WI38 (cell line): ENCODE measurements around the gene EPG5.

Experiments
- H3K4me3 ChIP-seq: 2 replicates; pipeline ENCODE4 v1.5.1; 2011; ENCODE audit warnings: low read depth, mild to moderate bottlenecking, control low read depth, low read length
- TF ChIP-seq, protein P1 (sequence below): IDR thresholded peaks from 2 replicates; pipeline ENCODE4 v1.5.1; 2012; ENCODE audit warnings: low read depth, mild to moderate bottlenecking, control low read depth, low read length

EPG5 gene

GRCh38 chr18:45895339-45895738, 71.8 kb downstream of the EPG5 start:
- TF ChIP-seq, protein P1, sequence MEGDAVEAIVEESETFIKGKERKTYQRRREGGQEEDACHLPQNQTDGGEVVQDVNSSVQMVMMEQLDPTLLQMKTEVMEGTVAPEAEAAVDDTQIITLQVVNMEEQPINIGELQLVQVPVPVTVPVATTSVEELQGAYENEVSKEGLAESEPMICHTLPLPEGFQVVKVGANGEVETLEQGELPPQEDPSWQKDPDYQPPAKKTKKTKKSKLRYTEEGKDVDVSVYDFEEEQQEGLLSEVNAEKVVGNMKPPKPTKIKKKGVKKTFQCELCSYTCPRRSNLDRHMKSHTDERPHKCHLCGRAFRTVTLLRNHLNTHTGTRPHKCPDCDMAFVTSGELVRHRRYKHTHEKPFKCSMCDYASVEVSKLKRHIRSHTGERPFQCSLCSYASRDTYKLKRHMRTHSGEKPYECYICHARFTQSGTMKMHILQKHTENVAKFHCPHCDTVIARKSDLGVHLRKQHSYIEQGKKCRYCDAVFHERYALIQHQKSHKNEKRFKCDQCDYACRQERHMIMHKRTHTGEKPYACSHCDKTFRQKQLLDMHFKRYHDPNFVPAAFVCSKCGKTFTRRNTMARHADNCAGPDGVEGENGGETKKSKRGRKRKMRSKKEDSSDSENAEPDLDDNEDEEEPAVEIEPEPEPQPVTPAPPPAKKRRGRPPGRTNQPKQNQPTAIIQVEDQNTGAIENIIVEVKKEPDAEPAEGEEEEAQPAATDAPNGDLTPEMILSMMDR: no peak
- H3K4me3 ChIP-seq: no peak overlapping the region

GRCh38 chr18:45894818-45895217, 72.3 kb downstream of the EPG5 start:
- no peak overlapping the region for H3K4me3 ChIP-seq
- TF ChIP-seq, protein P1: no peak

DNA sequence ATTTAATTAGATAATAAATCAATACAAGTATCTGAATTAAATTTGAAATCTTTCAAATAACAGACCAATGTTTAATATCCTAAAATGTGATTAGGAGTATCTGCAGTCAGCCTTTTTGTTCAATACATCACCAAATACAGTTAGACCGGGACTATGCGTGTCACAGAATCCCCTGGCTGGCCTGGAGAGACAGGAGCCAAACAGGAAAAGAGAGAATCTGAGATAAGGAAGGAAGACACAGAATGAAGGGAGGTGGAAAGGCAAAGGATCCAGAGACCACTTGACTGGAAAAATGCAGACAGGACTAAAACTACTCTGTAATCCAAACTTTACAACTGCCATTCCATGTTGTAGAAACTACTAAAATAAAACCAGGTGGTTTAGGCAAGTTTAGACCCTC, 75.3 kb downstream of the EPG5 start:
- no peak overlapping the region for H3K4me3 ChIP-seq
- TF ChIP-seq, protein P1: no peak

DNA sequence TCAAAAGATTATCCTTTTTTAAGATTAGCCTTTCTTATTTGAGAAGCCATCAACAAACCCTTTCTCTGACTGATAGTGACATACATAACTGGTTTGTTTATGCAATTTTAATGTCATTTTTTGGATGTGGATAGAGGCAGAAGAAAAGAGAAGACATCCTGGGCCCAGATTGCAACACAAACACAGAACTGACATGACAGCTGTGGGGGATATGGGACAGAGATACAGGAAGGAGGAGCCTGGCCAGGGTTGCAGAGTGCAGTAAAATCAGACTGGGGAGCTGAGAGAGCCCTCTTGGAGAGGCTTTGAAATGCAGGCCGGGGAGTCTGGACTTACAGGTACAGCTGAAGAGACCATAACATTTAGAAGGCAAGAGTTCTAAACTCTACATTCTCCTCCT, 76.5 kb downstream of the EPG5 start:
- H3K4me3 ChIP-seq: no peak overlapping the region
- TF ChIP-seq, protein P1: no peak

DNA sequence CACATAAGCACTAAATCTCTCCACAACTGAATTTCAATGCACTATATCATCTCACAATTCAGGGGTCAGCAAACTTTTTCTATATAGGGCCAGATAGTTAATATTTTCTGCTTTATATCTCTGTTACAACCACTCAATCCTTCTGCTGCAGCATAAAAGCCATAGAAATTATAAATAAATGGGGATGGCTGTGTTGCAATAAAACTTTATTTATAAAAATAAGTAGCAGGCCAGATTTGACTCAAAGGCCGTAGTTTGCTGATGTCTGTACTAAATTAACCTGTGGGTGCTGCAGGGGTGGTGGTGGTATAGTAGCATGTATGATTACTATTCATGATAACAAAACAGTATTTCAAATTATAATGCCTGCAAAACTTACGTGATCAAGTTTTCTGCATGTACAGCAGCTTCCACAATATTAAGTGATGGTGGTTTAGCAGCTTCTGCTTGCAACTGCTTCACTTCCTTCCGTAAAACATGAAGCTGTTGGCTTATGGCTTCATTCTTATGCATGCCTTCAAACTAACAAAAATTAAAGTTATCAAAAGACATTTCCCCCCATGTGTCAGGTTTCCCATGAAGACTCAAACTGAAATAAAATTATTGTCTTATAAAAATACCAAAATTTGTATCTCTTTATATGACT, 77.6 kb downstream of the EPG5 start:
- TF ChIP-seq, protein P1: no peak
- no peak overlapping the region for H3K4me3 ChIP-seq

DNA sequence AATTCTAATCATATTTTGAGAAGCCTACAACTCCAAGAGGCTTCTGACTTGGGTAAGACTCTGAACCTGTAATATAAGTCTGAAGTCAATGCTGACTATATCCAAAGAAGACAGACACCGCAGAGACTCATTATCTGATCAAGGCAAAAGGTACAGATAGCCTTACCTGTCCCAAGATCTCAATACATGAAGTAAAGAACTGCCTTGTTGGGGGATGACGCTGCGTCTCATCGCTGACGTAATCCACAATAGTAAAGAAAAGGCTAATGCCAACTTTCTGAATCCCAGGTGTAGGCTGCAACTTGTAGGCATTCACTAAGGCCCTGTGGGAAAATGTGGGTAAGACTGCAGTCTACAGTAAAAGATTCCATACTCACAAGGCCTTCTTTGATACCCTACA, 79.5 kb downstream of the EPG5 start:
- no peak overlapping the region for H3K4me3 ChIP-seq
- TF ChIP-seq, protein P1: no peak

DNA sequence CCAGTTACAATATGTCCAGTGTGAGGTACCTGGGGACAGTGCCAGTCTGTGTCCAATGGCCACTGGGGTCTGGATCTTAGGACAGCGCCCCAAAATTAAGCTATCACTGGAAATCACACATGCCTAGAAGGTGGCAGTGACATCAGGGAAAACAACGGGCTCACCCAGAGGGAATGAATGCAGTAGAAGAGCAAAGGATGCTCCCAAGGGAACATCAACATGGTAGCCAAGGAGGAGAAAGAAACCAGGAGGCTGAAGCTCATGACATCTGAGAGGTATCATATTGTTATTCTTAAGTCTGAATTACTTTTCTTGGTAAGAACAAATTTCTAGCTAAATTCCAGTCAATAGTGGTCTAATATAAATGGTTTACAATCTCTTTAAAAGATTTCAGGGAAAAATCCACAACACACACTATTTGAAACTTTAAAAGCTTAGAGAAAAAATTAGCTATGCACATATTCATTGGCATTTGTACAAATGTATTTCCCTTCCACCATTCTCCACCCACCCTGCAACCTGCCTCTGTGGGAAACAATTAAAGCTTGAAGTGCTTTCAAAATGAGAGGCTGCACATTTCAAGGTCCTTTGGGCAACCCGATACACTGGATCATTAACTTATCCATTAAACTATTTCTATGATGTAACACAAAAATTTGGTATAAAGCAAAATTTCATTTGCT, 86.1 kb downstream of the EPG5 start:
- H3K4me3 ChIP-seq: no peak overlapping the region
- TF ChIP-seq, protein P1: no peak
